Neural cell (in vitro differentiated cells): ENCODE measurements around the gene SVBP.

Source experiments
- CTCF ChIP-seq: fragments of 450-650 bp; IDR thresholded peaks from 2 replicates; pipeline ENCODE4 v1.5.1; 2014; ENCODE audit warnings: antibody characterized with exemption, mild to moderate bottlenecking, moderate library complexity; ENCODE audit not compliant: poor library complexity, severe bottlenecking
- REST ChIP-seq: IDR thresholded peaks from 2 replicates; pipeline ENCODE4 v1.6.1; 2012; ENCODE audit warnings: borderline replicate concordance

GRCh38 chr1:42841010-42841409, 23.8 kb upstream of the SVBP start:
- TF ChIP-seq CTCF (no peak), REST (no peak)
